ENCODE data around the gene EVX1. TPM values are rescaled to one million over a fixed set of nuclear protein-coding genes. Genes with fewer than 3 reads are reported as not detected.

The EVX1 gene
- total RNA-seq, 1 experiment from 2014 or later = not detected

DNA sequence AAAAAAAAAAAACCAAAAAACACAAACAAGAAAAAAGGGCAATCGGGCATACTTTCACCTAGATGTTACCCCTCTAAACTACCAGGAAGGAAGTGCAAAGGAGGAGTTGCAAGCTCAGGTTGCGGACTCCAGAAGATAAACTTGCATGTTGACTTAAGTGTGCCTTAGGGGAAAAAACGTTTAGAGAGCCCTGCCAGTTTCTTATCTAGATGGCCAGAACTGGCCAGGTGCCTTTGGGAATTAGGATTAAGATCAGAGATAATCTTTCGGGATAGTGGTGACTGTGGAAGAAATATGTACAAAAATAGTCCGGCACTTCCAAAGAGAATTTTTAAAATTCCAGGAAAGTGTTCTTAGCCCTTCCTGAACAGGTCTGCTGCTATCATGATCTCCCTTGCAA, 17.6 kb downstream of the EVX1 start:
- H3K27me3 Mint-ChIP-seq (ENCODE audit: low read depth) = peaks cover 65% of the 10 kb centered on the region
- no peaks in the 10 kb centered on the region for H3K23me2 ChIP-seq (ENCODE audit: insufficient read length, low read depth, low read length, poor library complexity, severe bottlenecking)
- H4K5ac ChIP-seq (ENCODE audit: insufficient read length, low read depth, low read length) = no peak overlapping the region
- 0 out of 4 replicates have a peak, but pooled peaks cover 0 to 3% of the 10 kb centered on the region in 2 experiments for H3K4me1 Mint-ChIP-seq
- no peak overlapping the region; a peak in 1 of 7 replicates for H3K27ac Mint-ChIP-seq
- no peaks in the 10 kb centered on the region for H3K79me2 ChIP-seq (ENCODE audit: insufficient read depth, low read length)
- H2BK5ac ChIP-seq (ENCODE audit: insufficient read length, low read length) = no peak overlapping the region
- no peak for DNase-seq
- no peak overlapping the region for H3K14ac ChIP-seq (ENCODE audit: insufficient read depth, low read length)
- H3K27me3 ChIP-seq (ENCODE audit: insufficient read depth, low read length) = peaks cover 1% of the 10 kb centered on the region; the same call in 1 of the 2 replicates
- H3K9ac ChIP-seq (ENCODE audit: extremely low read depth, insufficient read length, low read length) = no peak overlapping the region
- no peaks in the 10 kb centered on the region for H3K9me3 Mint-ChIP-seq
- H2AK5ac ChIP-seq (ENCODE audit: insufficient read length, low read length) = no peak overlapping the region
- no peak overlapping the region for H2BK12ac ChIP-seq (ENCODE audit: insufficient read length, low read depth, low read length)
- no peak overlapping the region for H3K18ac ChIP-seq (ENCODE audit: insufficient read length, low read depth, low read length)
- TF ChIP-seq, protein P1, sequence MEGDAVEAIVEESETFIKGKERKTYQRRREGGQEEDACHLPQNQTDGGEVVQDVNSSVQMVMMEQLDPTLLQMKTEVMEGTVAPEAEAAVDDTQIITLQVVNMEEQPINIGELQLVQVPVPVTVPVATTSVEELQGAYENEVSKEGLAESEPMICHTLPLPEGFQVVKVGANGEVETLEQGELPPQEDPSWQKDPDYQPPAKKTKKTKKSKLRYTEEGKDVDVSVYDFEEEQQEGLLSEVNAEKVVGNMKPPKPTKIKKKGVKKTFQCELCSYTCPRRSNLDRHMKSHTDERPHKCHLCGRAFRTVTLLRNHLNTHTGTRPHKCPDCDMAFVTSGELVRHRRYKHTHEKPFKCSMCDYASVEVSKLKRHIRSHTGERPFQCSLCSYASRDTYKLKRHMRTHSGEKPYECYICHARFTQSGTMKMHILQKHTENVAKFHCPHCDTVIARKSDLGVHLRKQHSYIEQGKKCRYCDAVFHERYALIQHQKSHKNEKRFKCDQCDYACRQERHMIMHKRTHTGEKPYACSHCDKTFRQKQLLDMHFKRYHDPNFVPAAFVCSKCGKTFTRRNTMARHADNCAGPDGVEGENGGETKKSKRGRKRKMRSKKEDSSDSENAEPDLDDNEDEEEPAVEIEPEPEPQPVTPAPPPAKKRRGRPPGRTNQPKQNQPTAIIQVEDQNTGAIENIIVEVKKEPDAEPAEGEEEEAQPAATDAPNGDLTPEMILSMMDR (conservative IDR thresholded peaks at IDR 0.05) = no peak
- H3K4me2 ChIP-seq (ENCODE audit: insufficient read depth, insufficient read length, low read length) = no peak overlapping the region
- H4K91ac ChIP-seq (ENCODE audit: insufficient read length, low read depth, low read length) = no peak overlapping the region
- H2BK20ac ChIP-seq (ENCODE audit: low read depth, low read length, poor library complexity, severe bottlenecking) = no peak overlapping the region
- no peaks in the 10 kb centered on the region for H3K79me1 ChIP-seq (ENCODE audit: insufficient read depth, low read depth, low read length, poor library complexity, severe bottlenecking)
- H2BK15ac ChIP-seq (ENCODE audit: low read depth, low read length) = no peak overlapping the region
- no peak overlapping the region for H3K4me3 Mint-ChIP-seq
- no peaks in the 10 kb centered on the region for H3K4me1 ChIP-seq (ENCODE audit: insufficient read depth, low read length)
- H3K23ac ChIP-seq (ENCODE audit: insufficient read length, low read depth, low read length) = no peak overlapping the region
- H2AFZ ChIP-seq (ENCODE audit: low read length) = no peak overlapping the region
- no peak overlapping the region for H2BK120ac ChIP-seq (ENCODE audit: low read depth, low read length, poor library complexity, severe bottlenecking)
- no peaks in the 10 kb centered on the region for H3K9me3 ChIP-seq (ENCODE audit: control insufficient read depth, low read depth, low read length)
- H4K8ac ChIP-seq (replicated peaks; ENCODE audit: insufficient read length, low read depth, low read length) = no peak overlapping the region
- H3K27ac ChIP-seq (ENCODE audit: insufficient read length, low read depth, low read length) = no peak overlapping the region
- no peaks in the 10 kb centered on the region for H3K36me3 Mint-ChIP-seq (ENCODE audit: insufficient read depth in 1 of 3, low read depth in 3 of 3)
- no peak overlapping the region for H3K4ac ChIP-seq (ENCODE audit: low read depth, low read length)
- no CpG with 5 or more reads among the region's 5 CpGs for WGBS (ENCODE audit: extremely low coverage, insufficient read length, low lambda C conversion rate)
- H3K56ac ChIP-seq (ENCODE audit: insufficient read length, low read depth, low read length) = no peak overlapping the region
- no peak overlapping the region for H3T11ph ChIP-seq (ENCODE audit: low read length)
- H4K20me1 ChIP-seq (ENCODE audit: control insufficient read depth, insufficient read depth, insufficient read length) = no peaks in the 10 kb centered on the region
